ENCODE results near the gene GET4.

Gene GET4

GRCh38 chr7:856444-857095 is 19.8 kb upstream of the GET4 start (continued):
- TF ChIP-seq ZBTB26 (tag by site-specific recombination; optimal IDR thresholded peaks at IDR 0.05): no peak
- no peak for TF ChIP-seq ZNF560 (tag by site-specific recombination; IDR thresholded peaks at IDR 0.05; ENCODE audit: borderline replicate concordance)

- no peak for TF ChIP-seq ZNF561 (tag by site-specific recombination; IDR thresholded peaks at IDR 0.05; ENCODE audit: borderline replicate concordance)
- no peak for TF ChIP-seq PRDM1 (tag by site-specific recombination; IDR thresholded peaks at IDR 0.05)
- no peak for TF ChIP-seq ZNF2 (tag by site-specific recombination; IDR thresholded peaks at IDR 0.05)
- no peak for TF ChIP-seq ZNF776 (tag by site-specific recombination; IDR thresholded peaks at IDR 0.05; ENCODE audit: borderline replicate concordance)
- TF ChIP-seq ZNF621 (tag by site-specific recombination; IDR thresholded peaks at IDR 0.05): no peak
- TF ChIP-seq ZNF341 (tag by site-specific recombination; IDR thresholded peaks at IDR 0.05; ENCODE audit: low read depth): no peak
- TF ChIP-seq, protein P1, sequence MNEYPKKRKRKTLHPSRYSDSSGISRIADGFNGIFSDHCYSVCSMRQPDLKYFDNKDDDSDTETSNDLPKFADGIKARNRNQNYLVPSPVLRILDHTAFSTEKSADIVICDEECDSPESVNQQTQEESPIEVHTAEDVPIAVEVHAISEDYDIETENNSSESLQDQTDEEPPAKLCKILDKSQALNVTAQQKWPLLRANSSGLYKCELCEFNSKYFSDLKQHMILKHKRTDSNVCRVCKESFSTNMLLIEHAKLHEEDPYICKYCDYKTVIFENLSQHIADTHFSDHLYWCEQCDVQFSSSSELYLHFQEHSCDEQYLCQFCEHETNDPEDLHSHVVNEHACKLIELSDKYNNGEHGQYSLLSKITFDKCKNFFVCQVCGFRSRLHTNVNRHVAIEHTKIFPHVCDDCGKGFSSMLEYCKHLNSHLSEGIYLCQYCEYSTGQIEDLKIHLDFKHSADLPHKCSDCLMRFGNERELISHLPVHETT (tag by site-specific recombination; IDR thresholded peaks at IDR 0.05): no peak
- no peaks in the 10 kb centered on the region for H3K9me3 ChIP-seq (ENCODE audit: control insufficient read depth, insufficient read depth, low read depth, low read length)
- no peak overlapping the region for H3K4me3 ChIP-seq (ENCODE audit: low read depth, low read length)
- H3K4me1 ChIP-seq (ENCODE audit: control insufficient read depth, insufficient read depth, low read length): no peaks in the 10 kb centered on the region
- ChIA-PET CTCF (interaction anchor here (1.7 kb wide), 1 partner anchor 15 kb away, joined by 9 read pairs; no protein-coding TSS in a partner anchor), POLR2A (no interaction called here)
- peaks cover 11 to 91% of the 10 kb centered on the region in 2 experiments for H3K36me3 ChIP-seq (ENCODE audit: control insufficient read depth in 2 of 2, insufficient read depth in 1 of 2, low read length in 2 of 2)
- H3K27ac ChIP-seq (ENCODE audit: extremely low read depth, low read depth, low read length): no peak overlapping the region
These were observed 18.7 kb upstream of the GET4 start for GRCh38 chr7:857661-858060.

GRCh38 chr7:859359-860030 is 16.9 kb upstream of the GET4 start:
- Histone ChIP-seq H3K4me3 (ENCODE audit: low read depth, low read length) (no peak overlapping the region), H3K36me3 (ENCODE audit: control insufficient read depth in 2 of 2, insufficient read depth in 1 of 2, low read length in 2 of 2) (peaks cover 15 to 78% of the 10 kb centered on the region in 2 experiments), H3K4me1 (ENCODE audit: control insufficient read depth, insufficient read depth, low read length) (no peaks in the 10 kb centered on the region), H3K27ac (ENCODE audit: extremely low read depth, low read depth, low read length) (no peak overlapping the region), H3K9me3 (ENCODE audit: control insufficient read depth, insufficient read depth, low read depth, low read length) (no peaks in the 10 kb centered on the region)
- no peak for TF ChIP-seq ZFP41 (tag by site-specific recombination; IDR thresholded peaks at IDR 0.05; ENCODE audit: borderline replicate concordance)
- TF ChIP-seq, protein P2, sequence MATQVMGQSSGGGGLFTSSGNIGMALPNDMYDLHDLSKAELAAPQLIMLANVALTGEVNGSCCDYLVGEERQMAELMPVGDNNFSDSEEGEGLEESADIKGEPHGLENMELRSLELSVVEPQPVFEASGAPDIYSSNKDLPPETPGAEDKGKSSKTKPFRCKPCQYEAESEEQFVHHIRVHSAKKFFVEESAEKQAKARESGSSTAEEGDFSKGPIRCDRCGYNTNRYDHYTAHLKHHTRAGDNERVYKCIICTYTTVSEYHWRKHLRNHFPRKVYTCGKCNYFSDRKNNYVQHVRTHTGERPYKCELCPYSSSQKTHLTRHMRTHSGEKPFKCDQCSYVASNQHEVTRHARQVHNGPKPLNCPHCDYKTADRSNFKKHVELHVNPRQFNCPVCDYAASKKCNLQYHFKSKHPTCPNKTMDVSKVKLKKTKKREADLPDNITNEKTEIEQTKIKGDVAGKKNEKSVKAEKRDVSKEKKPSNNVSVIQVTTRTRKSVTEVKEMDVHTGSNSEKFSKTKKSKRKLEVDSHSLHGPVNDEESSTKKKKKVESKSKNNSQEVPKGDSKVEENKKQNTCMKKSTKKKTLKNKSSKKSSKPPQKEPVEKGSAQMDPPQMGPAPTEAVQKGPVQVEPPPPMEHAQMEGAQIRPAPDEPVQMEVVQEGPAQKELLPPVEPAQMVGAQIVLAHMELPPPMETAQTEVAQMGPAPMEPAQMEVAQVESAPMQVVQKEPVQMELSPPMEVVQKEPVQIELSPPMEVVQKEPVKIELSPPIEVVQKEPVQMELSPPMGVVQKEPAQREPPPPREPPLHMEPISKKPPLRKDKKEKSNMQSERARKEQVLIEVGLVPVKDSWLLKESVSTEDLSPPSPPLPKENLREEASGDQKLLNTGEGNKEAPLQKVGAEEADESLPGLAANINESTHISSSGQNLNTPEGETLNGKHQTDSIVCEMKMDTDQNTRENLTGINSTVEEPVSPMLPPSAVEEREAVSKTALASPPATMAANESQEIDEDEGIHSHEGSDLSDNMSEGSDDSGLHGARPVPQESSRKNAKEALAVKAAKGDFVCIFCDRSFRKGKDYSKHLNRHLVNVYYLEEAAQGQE (tag by site-specific recombination; IDR thresholded peaks at IDR 0.05): no peak
- TF ChIP-seq SETDB1 (IDR thresholded peaks at IDR 0.05; ENCODE audit: insufficient read length, low read length): no peak
- TF ChIP-seq ZFHX2 (tag by site-specific recombination; conservative IDR thresholded peaks at IDR 0.05): no peak
- no peak for TF ChIP-seq ELK4 (IDR thresholded peaks at IDR 0.05; ENCODE audit: borderline replicate concordance, low read depth, low read length)
- TF ChIP-seq ZNF549 (tag by site-specific recombination; IDR thresholded peaks at IDR 0.05): no peak
- no peak for TF ChIP-seq ZNF433 (tag by site-specific recombination; IDR thresholded peaks at IDR 0.05; ENCODE audit: low read depth)
- TF ChIP-seq ZIC2 (tag by site-specific recombination; IDR thresholded peaks at IDR 0.05): no peak
- no peak for TF ChIP-seq PBX3 (CRISPR knock-in tag; IDR thresholded peaks at IDR 0.05)
- POLR2A ChIA-PET: no interaction called here
- CTCF ChIA-PET: interaction anchor here (0.6 to 2.7 kb wide), 2 partner anchors 14 to 16 kb away, joined by 4 to 16 read pairs; no protein-coding TSS in a partner anchor
